ENCODE data around the gene ADGRA1. TPM values are rescaled to one million over a fixed set of nuclear protein-coding genes. Genes with fewer than 3 reads are reported as not detected.

Gene ADGRA1
- total RNA-seq, 3 donors from 2014 or later: 0.10 TPM; not detected in 2

- Histone ChIP-seq H3K36me3 (ENCODE audit: low read depth) (no peaks in the 10 kb centered on the region), H3K4me3 (no peak overlapping the region), H3K4me1 (ENCODE audit: low read depth) (no peaks in the 10 kb centered on the region), H3K9me3 (no peaks in the 10 kb centered on the region)
- DNase-seq: no peak
- no peak for ATAC-seq
- TF ChIP-seq, protein P1, sequence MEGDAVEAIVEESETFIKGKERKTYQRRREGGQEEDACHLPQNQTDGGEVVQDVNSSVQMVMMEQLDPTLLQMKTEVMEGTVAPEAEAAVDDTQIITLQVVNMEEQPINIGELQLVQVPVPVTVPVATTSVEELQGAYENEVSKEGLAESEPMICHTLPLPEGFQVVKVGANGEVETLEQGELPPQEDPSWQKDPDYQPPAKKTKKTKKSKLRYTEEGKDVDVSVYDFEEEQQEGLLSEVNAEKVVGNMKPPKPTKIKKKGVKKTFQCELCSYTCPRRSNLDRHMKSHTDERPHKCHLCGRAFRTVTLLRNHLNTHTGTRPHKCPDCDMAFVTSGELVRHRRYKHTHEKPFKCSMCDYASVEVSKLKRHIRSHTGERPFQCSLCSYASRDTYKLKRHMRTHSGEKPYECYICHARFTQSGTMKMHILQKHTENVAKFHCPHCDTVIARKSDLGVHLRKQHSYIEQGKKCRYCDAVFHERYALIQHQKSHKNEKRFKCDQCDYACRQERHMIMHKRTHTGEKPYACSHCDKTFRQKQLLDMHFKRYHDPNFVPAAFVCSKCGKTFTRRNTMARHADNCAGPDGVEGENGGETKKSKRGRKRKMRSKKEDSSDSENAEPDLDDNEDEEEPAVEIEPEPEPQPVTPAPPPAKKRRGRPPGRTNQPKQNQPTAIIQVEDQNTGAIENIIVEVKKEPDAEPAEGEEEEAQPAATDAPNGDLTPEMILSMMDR (IDR thresholded peaks at IDR 0.05): no peak
- intact Hi-C loops (cut with DNase I, micrococcal nuclease): no loop called here
Observed at GRCh38 chr10:133084491-133084890, 3.2 kb upstream of the ADGRA1 start.

DNA sequence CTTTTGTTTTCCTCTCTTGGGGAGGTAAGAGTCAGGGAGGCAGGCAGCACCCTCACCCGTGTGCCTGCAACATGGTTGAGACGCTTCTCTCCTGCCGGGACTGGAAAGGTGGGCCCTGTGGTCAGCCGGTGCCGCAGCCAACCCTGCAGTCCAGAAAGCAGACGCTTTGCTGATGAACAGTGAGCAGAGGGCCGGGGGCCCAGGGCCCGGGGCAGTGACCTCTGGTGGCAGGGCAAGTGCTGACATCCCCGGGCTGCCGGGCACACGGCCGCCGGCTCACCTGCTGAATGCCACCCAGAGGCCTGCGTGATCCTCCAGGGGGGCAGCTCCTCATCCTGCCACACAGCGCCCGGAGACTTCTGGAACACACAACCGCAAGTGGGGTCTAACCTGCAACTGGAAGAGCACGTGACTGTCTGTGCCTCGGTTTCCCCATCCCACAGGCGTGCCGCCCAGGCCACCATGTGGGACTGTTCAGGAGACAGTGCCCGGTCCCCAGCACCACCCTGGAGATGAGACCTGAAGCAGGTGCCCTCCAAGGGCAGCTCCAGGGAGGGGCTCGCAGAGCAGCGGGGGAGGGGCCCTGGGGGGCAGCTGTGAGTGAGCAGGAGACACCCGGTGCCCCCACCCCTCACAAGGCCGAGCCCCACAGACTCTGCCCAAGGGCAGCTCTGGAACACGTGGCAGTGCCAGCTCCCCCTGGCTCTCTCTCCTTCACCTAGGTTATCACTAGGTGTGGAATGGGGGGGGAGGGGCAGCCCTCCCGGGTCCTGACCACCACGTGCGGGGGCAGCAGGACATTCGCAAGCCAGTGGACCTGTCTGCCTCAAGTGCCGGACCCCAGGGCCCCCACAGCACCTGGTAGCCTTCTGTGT lies 2.2 kb upstream of the ADGRA1 start:
- no peak for ATAC-seq
- no peaks in the 10 kb centered on the region for H3K36me3 ChIP-seq (ENCODE audit: low read depth)
- TF ChIP-seq, protein P1 (IDR thresholded peaks at IDR 0.05): no peak

GRCh38 chr10:133086247-133086646 lies 1.5 kb upstream of the ADGRA1 start:
- TF ChIP-seq, protein P1 (IDR thresholded peaks at IDR 0.05): no peak
- Histone ChIP-seq H3K36me3 (ENCODE audit: low read depth) (no peaks in the 10 kb centered on the region), H3K4me1 (ENCODE audit: low read depth) (no peaks in the 10 kb centered on the region), H3K4me3 (no peak overlapping the region), H3K9me3 (no peaks in the 10 kb centered on the region)
- DNase-seq (no peak), ATAC-seq (no peak)
- intact Hi-C loops (cut with DNase I, micrococcal nuclease): no loop called here

More for the DNA sequence above, 2.2 kb upstream of the ADGRA1 start:
- Histone ChIP-seq H3K4me1 (ENCODE audit: low read depth) (no peaks in the 10 kb centered on the region), H3K9me3 (no peaks in the 10 kb centered on the region), H3K4me3 (no peak overlapping the region)
- no peak for DNase-seq
- intact Hi-C loops (cut with DNase I, micrococcal nuclease): no loop called here

DNA sequence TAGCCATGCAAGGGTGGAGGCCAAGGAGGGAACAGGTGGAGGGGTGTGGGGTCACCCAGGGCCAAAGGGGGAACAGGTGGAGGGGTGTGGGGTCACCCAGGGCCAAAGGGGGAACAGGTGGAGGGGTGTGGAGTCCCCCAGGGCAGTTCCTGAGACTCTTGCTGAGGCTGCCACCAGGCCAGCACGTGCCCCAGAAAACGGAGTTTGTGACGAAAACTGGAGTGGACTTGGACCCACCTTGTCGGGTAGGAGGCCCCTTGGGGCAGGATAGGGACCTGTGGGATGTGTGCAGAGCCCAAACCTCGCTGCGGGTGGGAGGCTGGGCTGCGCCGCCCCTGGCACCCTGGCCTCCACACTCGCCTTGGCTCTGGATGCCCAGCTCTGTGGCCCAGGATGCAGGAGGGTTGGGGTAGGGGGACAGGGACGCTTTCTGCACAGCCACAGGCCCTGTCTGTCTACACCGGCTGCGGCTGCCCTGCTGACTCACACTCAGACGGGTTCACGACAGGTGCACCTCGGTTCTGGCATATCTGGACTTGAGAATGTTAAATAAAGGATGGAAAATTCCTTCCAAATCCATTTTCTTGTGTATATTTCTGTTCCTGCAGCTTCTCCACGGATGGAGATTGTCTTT lies 562 bp upstream of the ADGRA1 start:
- no peaks in the 10 kb centered on the region for H3K36me3 ChIP-seq (ENCODE audit: low read depth)
- no peak overlapping the region for H3K4me3 ChIP-seq
- TF ChIP-seq, protein P1 (IDR thresholded peaks at IDR 0.05): no peak
- ATAC-seq (no peak), DNase-seq (no peak)
- intact Hi-C loops (cut with DNase I, micrococcal nuclease): no loop called here
- no peaks in the 10 kb centered on the region for H3K9me3 ChIP-seq
- no peaks in the 10 kb centered on the region for H3K4me1 ChIP-seq (ENCODE audit: low read depth)

- ATAC-seq (no peak), DNase-seq (no peak)
- TF ChIP-seq, protein P1 (IDR thresholded peaks at IDR 0.05): no peak
- no peaks in the 10 kb centered on the region for H3K36me3 ChIP-seq (ENCODE audit: low read depth)
- intact Hi-C loops (cut with DNase I, micrococcal nuclease): no loop called here
- H3K9me3 ChIP-seq: no peaks in the 10 kb centered on the region
- no peaks in the 10 kb centered on the region for H3K4me1 ChIP-seq (ENCODE audit: low read depth)
- no peak overlapping the region for H3K4me3 ChIP-seq
Observed at GRCh38 chr10:133088179-133088955, 643 bp downstream of the ADGRA1 start.

Measured in mucosa of descending colon (tissue), 3 donors.